DOHH2 (cell line): Measurements from ENCODE around the gene POGZ.

Experiments
- H3F3A ChIP-seq: fragments of 200-600 bp; sonication (generic), shearing (Covaris generic); 2 replicates; pipeline ENCODE4 v1.6.0; 2016; ENCODE audit warnings: antibody characterized with exemption, mild to moderate bottlenecking; ENCODE audit not compliant: control insufficient read depth, insufficient read depth
- H3K27ac ChIP-seq: fragments of 200-600 bp; sonication (generic); 2 replicates; pipeline ENCODE4 v1.5.1; 2014; ENCODE audit warnings: low read depth, mild to moderate bottlenecking, low read length, moderate library complexity
- H3K27me3 ChIP-seq: fragments of 200-600 bp; sonication (generic); 2 replicates; pipeline ENCODE4 v1.6.1; 2014; ENCODE audit warnings: mild to moderate bottlenecking, low read length, mixed read lengths; ENCODE audit not compliant: control insufficient read depth
- H3K36me3 ChIP-seq: fragments of 200-600 bp; sonication (generic); 2 replicates; pipeline ENCODE4 v1.6.1; 2014; ENCODE audit warnings: mild to moderate bottlenecking, low read length, moderate library complexity, mixed read lengths; ENCODE audit not compliant: control insufficient read depth
- H3K4me1 ChIP-seq: fragments of 200-600 bp; sonication (generic); 2 replicates; pipeline ENCODE4 v1.6.1; 2014; ENCODE audit warnings: mild to moderate bottlenecking, low read length, mixed read lengths; ENCODE audit not compliant: control insufficient read depth
- H3K4me2 ChIP-seq: fragments of 200-600 bp; sonication (generic); 2 replicates; pipeline ENCODE4 v1.6.0; 2014; ENCODE audit warnings: mild to moderate bottlenecking, low read length, moderate library complexity
- H3K4me3 ChIP-seq: fragments of 200-600 bp; sonication (generic); 2 replicates; pipeline ENCODE4 v1.5.1; 2014; ENCODE audit warnings: mild to moderate bottlenecking, low read length, mixed read lengths
- H3K79me2 ChIP-seq: fragments of 200-600 bp; sonication (generic); 2 replicates; pipeline ENCODE4 v1.6.1; 2014; ENCODE audit warnings: mild to moderate bottlenecking, low read length, mixed read lengths; ENCODE audit not compliant: control insufficient read depth
- H3K9me2 ChIP-seq: fragments of 200-600 bp; sonication (generic); replicated peaks from 2 replicates; pipeline ENCODE4 v1.6.1; 2014; ENCODE audit warnings: mild to moderate bottlenecking, low read length, mixed read lengths; ENCODE audit not compliant: control insufficient read depth
- H3K9me3 ChIP-seq: fragments of 200-600 bp; sonication (generic); 2 replicates; pipeline ENCODE4 v1.6.1; 2014; ENCODE audit warnings: antibody characterized with exemption, low read length, mixed read lengths; ENCODE audit not compliant: control insufficient read depth, insufficient read depth
- H4K20me1 ChIP-seq: fragments of 200-600 bp; sonication (generic); 2 replicates; pipeline ENCODE4 v1.6.0; 2014; ENCODE audit warnings: low read depth, mild to moderate bottlenecking, antibody characterized with exemption, low read length, moderate library complexity; ENCODE audit not compliant: control insufficient read depth, insufficient read depth
- CTCF ChIP-seq: fragments of 200-600 bp; sonication (generic); IDR thresholded peaks from one replicate; pipeline ENCODE4 v1.5.1; 2014; ENCODE audit warnings: antibody characterized with exemption, mild to moderate bottlenecking, low read depth, low read length; ENCODE audit not compliant: poor library complexity, severe bottlenecking
- EZH2phosphoT487 ChIP-seq: fragments of 200-600 bp; sonication (generic); IDR thresholded peaks from 2 replicates; pipeline ENCODE4 v1.6.1; 2017; ENCODE audit warnings: borderline replicate concordance, mild to moderate bottlenecking, antibody characterized with exemption, low read length, moderate library complexity, mixed read lengths

The POGZ gene

DNA sequence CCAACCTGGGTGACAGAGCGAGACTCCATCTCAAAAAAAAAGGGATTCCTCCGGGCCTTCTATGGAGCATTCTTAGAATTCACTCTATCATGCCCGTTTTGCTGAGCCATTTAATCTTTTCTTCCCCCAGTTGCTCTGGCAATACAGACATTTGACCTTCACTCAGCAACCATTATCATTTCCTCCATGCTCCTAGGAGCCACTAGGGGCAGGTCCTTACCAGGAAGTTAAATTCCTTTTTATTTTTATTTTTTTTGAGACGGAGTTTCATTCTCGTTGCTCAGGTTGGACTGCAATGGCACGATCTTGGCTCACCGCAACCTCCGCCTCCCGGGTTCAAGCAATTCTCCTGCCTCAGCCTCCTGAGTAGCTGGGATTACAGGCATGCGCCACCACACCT lies 42.2 kb upstream of the POGZ start:
- H3F3A ChIP-seq = no peaks in the 10 kb centered on the region
- no peak overlapping the region for H3K4me2 ChIP-seq
- no peaks in the 10 kb centered on the region for H3K9me2 ChIP-seq
- TF ChIP-seq EZH2phosphoT487 (no peak), CTCF (peak; percentile 16)
- H3K27ac ChIP-seq = no peak overlapping the region
- H3K79me2 ChIP-seq = no peaks in the 10 kb centered on the region
- no peaks in the 10 kb centered on the region for H3K4me1 ChIP-seq
- H3K27me3 ChIP-seq = peaks cover 12% of the 10 kb centered on the region
- H3K9me3 ChIP-seq = no peaks in the 10 kb centered on the region
- H3K4me3 ChIP-seq = no peak overlapping the region
- H3K36me3 ChIP-seq = no peaks in the 10 kb centered on the region
- no peaks in the 10 kb centered on the region for H4K20me1 ChIP-seq

DNA sequence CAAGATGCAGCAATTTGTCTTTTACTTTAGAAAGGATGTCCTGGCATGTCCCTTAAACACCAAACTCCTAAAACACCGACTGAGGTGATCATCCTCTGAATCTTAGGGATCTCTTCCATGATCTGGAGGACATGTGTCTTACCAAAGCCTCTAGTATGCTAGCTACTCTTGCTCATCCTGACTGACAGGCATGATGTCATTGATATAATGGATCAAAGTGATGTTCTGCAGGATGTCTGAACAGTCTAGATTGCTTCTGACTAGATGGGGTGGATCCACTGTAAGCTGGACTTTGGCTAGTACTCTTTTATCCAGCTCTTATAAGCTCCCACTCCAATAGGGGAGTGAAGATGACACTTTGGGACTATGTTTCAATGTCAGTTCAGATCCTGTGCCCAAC lies 40.6 kb upstream of the POGZ start:
- Histone ChIP-seq H4K20me1 (no peaks in the 10 kb centered on the region), H3K4me1 (no peaks in the 10 kb centered on the region), H3K27ac (no peak overlapping the region), H3K4me3 (no peak overlapping the region), H3K4me2 (no peak overlapping the region), H3K27me3 (peaks cover 7% of the 10 kb centered on the region), H3K9me2 (no peaks in the 10 kb centered on the region), H3K79me2 (no peaks in the 10 kb centered on the region), H3F3A (no peaks in the 10 kb centered on the region), H3K9me3 (no peaks in the 10 kb centered on the region), H3K36me3 (no peaks in the 10 kb centered on the region)
- TF ChIP-seq EZH2phosphoT487 (no peak), CTCF (no peak)

GRCh38 chr1:151499365-151499764 lies 40.1 kb upstream of the POGZ start:
- no peaks in the 10 kb centered on the region for H3K4me1 ChIP-seq
- TF ChIP-seq EZH2phosphoT487 (no peak), CTCF (no peak)
- H3K27me3 ChIP-seq = peaks cover 4% of the 10 kb centered on the region
- H3K36me3 ChIP-seq = no peaks in the 10 kb centered on the region
- H3K79me2 ChIP-seq = no peaks in the 10 kb centered on the region
- no peaks in the 10 kb centered on the region for H3K9me3 ChIP-seq
- no peak overlapping the region for H3K4me2 ChIP-seq
- H3F3A ChIP-seq = no peaks in the 10 kb centered on the region
- no peaks in the 10 kb centered on the region for H3K9me2 ChIP-seq
- H4K20me1 ChIP-seq = no peaks in the 10 kb centered on the region
- H3K27ac ChIP-seq = no peak overlapping the region
- no peak overlapping the region for H3K4me3 ChIP-seq

- H3K27ac ChIP-seq = no peak overlapping the region
- TF ChIP-seq EZH2phosphoT487 (no peak), CTCF (no peak)
- H3F3A ChIP-seq = no peaks in the 10 kb centered on the region
- H3K4me1 ChIP-seq = no peaks in the 10 kb centered on the region
- H3K36me3 ChIP-seq = no peaks in the 10 kb centered on the region
- 0 out of 2 replicates have a peak, but pooled peaks cover 2% of the 10 kb centered on the region for H3K27me3 ChIP-seq
- no peaks in the 10 kb centered on the region for H3K9me2 ChIP-seq
- H4K20me1 ChIP-seq = no peaks in the 10 kb centered on the region
- H3K4me3 ChIP-seq = no peak overlapping the region
- no peaks in the 10 kb centered on the region for H3K79me2 ChIP-seq
- no peak overlapping the region for H3K4me2 ChIP-seq
- no peaks in the 10 kb centered on the region for H3K9me3 ChIP-seq
Measured at GRCh38 chr1:151495316-151495715, 36.0 kb upstream of the POGZ start.
